NT2/D1 (cell line): ENCODE measurements around the gene MYCL.

Experiments
- DNase-seq: peaks from one replicate; pipeline ENCODE4 v3.0.0-alpha.2; 2011; ENCODE audit warnings: low read depth, low spot score
- H3K27me3 ChIP-seq: 2 replicates; pipeline ENCODE4 v1.6.0; 2011; ENCODE audit warnings: mild to moderate bottlenecking; ENCODE audit not compliant: insufficient read length, insufficient read depth
- H3K36me3 ChIP-seq: 2 replicates; pipeline ENCODE4 v1.6.1; 2011; ENCODE audit warnings: mild to moderate bottlenecking, low read length, mixed read lengths; ENCODE audit not compliant: insufficient read depth, insufficient read length
- H3K4me1 ChIP-seq: 2 replicates; pipeline ENCODE4 v1.5.1; 2011; ENCODE audit not compliant: insufficient read depth, insufficient read length
- H3K4me3 ChIP-seq: 2 replicates; pipeline ENCODE4 v1.5.1; 2011; ENCODE audit warnings: low read depth; ENCODE audit not compliant: insufficient read length
- H3K9ac ChIP-seq: 2 replicates; pipeline ENCODE4 v1.6.0; 2011; ENCODE audit warnings: low read depth; ENCODE audit not compliant: insufficient read length
- H3K9me3 ChIP-seq: 2 replicates; pipeline ENCODE4 v1.5.1; 2011; ENCODE audit warnings: mild to moderate bottlenecking, low read length; ENCODE audit not compliant: insufficient read depth
- SUZ12 ChIP-seq: IDR thresholded peaks from 2 replicates; pipeline ENCODE4 v1.6.1; 2011; ENCODE audit not compliant: insufficient read length, insufficient read depth; ENCODE audit errors: extremely low read depth
- YY1 ChIP-seq: IDR thresholded peaks from 2 replicates; pipeline ENCODE4 v1.6.1; 2011; ENCODE audit not compliant: insufficient read length, insufficient read depth
- ZNF274 ChIP-seq: IDR thresholded peaks from 2 replicates; pipeline ENCODE4 v1.6.1; 2011; ENCODE audit warnings: mild to moderate bottlenecking, low read depth, low read length

The MYCL gene

GRCh38 chr1:39894884-39895495, 6.7 kb downstream of the MYCL start:
- DNase-seq = no peak
- no peak for TF ChIP-seq YY1
- no peak for TF ChIP-seq SUZ12
- Histone ChIP-seq H3K36me3 (peaks cover 3% of the 10 kb centered on the region), H3K9ac (no peak overlapping the region), H3K9me3 (no peaks in the 10 kb centered on the region), H3K4me1 (peaks cover 31% of the 10 kb centered on the region), H3K27me3 (no peaks in the 10 kb centered on the region), H3K4me3 (no peak overlapping the region)

DNA sequence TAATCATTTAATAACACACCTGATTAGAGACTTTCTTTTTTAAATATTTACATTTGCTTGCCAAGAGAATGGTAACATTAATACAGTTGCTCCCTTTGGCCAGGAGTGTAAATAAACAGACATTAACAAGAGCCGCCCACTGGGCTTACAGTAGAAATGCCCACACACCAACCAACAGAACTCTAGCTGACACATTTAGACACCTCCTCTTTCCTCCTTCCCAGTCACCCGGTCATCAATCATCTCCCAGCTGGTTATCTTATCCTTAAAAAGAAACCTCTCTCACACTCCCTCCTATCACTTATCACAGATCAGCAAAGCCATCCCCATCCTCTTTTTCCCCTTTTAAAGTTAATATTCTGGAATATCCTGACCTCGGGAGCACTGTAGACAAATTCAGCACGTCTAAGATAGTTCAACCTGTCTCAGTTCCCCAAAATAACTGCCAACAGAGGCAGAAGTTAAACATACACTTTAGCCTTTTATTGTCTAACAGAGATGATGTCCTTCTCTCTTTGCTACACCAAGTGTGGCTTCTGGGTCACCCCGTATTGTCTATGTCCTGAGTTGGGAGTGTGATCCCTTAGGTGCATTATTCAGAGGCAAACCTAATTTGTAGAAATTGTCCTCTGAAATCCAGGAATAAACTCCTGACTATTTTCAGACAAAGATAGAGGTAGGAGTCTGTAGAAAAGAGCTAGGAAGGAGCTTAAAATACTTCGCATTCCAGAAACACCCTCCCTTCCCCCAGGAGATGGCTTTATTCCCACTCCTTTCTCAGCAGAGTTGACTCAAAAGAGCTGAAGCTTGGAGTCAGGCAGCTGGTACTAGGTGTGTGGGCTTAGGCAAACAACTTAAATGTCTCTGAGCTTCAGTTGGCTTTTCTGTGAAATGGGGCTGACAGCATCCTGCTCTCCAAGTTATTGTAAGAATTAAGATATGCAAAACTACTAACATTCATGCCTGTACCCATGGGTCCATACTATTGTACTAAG, 8.8 kb downstream of the MYCL start:
- Histone ChIP-seq H3K4me1 (peaks cover 22% of the 10 kb centered on the region), H3K9ac (peak overlapping the region; percentile 53), H3K9me3 (no peaks in the 10 kb centered on the region), H3K4me3 (no peak overlapping the region), H3K36me3 (peaks cover 3% of the 10 kb centered on the region), H3K27me3 (no peaks in the 10 kb centered on the region)
- no peak for TF ChIP-seq SUZ12
- no peak for TF ChIP-seq ZNF274
- no peak for TF ChIP-seq YY1
- peak; percentile 95 for DNase-seq

DNA sequence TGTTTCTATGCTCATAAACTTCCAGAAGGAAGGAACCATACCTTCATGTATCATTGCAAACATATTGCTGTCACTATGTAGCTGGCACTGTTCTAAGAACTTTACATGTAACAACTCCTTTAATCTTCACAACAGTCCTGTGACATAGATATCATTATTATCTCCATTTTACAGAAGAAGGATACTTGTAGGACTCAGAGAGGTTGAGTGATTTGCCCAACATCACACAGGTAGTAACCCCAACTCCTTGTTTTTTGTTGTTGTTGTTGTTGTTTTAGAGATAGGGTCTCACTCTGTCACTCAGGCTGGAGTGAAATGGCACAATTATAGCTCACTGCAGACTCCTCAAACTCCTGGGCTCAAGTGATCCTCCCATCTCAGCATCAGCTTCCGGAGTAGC, 10.8 kb downstream of the MYCL start:
- Histone ChIP-seq H3K9me3 (no peaks in the 10 kb centered on the region), H3K9ac (no peak overlapping the region), H3K4me1 (peaks cover 11% of the 10 kb centered on the region), H3K36me3 (no peaks in the 10 kb centered on the region), H3K4me3 (no peak overlapping the region), H3K27me3 (no peaks in the 10 kb centered on the region)
- DNase-seq = no peak
- no peak for TF ChIP-seq ZNF274
- no peak for TF ChIP-seq YY1
- TF ChIP-seq SUZ12 = no peak

- no peak overlapping the region for H3K9ac ChIP-seq
Measured at GRCh38 chr1:39890273-39890672, 11.4 kb downstream of the MYCL start.

DNA sequence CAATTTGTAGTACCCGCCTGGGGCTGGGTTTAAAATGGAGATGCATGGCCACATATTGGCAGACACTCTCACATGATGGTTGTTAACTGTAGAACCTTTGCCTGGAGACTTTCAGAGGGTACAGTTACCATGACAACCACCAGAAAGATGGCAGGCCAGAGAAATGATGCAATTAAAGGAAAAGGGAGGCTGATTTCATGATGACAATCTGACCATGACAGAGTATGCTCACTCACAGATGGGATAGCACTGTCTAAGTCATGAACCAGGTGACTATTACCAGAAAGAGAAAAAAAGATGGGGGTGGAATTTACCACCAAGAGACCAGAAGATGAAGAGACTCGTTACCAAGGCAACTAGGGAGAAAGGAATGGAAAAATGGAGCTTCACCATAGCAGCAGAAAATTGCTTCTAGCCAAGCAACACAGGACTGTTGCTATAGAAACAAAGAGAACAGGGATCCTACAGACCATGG, 14.9 kb downstream of the MYCL start:
- Histone ChIP-seq H3K36me3 (peaks cover 5% of the 10 kb centered on the region), H3K4me3 (no peak overlapping the region), H3K4me1 (peaks cover under 1% of the 10 kb centered on the region), H3K9me3 (no peaks in the 10 kb centered on the region), H3K27me3 (no peaks in the 10 kb centered on the region), H3K9ac (no peak overlapping the region)
- DNase-seq = no peak
- TF ChIP-seq YY1 = no peak

More at GRCh38 chr1:39890273-39890672, 11.4 kb downstream of the MYCL start:
- H3K9me3 ChIP-seq = no peaks in the 10 kb centered on the region
- no peaks in the 10 kb centered on the region for H3K36me3 ChIP-seq
- H3K4me3 ChIP-seq = no peak overlapping the region
- no peak for DNase-seq
- no peak for TF ChIP-seq YY1
- TF ChIP-seq SUZ12 = no peak
- TF ChIP-seq ZNF274 = no peak
- peaks cover 11% of the 10 kb centered on the region for H3K4me1 ChIP-seq
- H3K27me3 ChIP-seq = no peaks in the 10 kb centered on the region

DNA sequence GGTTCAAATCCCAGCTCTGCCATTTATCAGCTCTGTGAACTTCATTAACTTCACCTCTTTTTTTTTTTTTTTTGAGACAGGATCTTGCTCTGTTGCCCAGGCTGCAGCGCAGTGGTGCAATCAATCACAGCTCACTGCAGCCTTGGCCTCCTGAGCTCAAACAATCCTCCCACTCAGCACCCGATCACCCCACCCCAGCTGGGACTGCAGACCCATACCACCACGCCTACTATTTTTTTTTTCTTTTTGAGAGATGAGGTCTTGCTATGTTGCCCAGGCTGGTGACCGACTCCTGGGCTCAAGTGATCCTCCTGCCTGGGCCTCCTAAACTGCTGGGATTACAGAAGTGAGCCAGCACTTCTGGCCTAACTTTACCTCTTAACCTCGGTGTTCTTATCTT, 16.2 kb downstream of the MYCL start:
- DNase-seq = no peak
- Histone ChIP-seq H3K4me1 (no peaks in the 10 kb centered on the region), H3K9ac (no peak overlapping the region), H3K4me3 (no peak overlapping the region), H3K27me3 (no peaks in the 10 kb centered on the region), H3K36me3 (peaks cover 14% of the 10 kb centered on the region), H3K9me3 (no peaks in the 10 kb centered on the region)
- no peak for TF ChIP-seq YY1
- no peak for TF ChIP-seq ZNF274
- no peak for TF ChIP-seq SUZ12

- peak overlapping the region; percentile 98 for H3K9ac ChIP-seq
- H3K4me3 ChIP-seq = peak overlapping the region; percentile 96
- TF ChIP-seq ZNF274 = no peak
- no peak for TF ChIP-seq SUZ12
- no peak for TF ChIP-seq YY1
- H3K9me3 ChIP-seq = no peaks in the 10 kb centered on the region
- DNase-seq = no peak
- H3K36me3 ChIP-seq = peaks cover 23% of the 10 kb centered on the region
- no peaks in the 10 kb centered on the region for H3K27me3 ChIP-seq
- no peaks in the 10 kb centered on the region for H3K4me1 ChIP-seq
Measured at GRCh38 chr1:39882152-39882551, 19.6 kb downstream of the MYCL start.
